BE2C (cell line): Measurements from ENCODE around the gene SLC7A5.

Source experiments
- DNase-seq: peaks from one replicate; pipeline ENCODE4 v3.0.0-alpha.2; 2020
- H3K27me3 ChIP-seq: fragments of 250-450 bp; sonication (Bioruptor Pico); 2 replicates; pipeline ENCODE4 v1.5.1; 2020; ENCODE audit warnings: mild to moderate bottlenecking
- H3K36me3 ChIP-seq: fragments of 250-450 bp; sonication (Bioruptor Pico); 2 replicates; pipeline ENCODE4 v1.5.1; 2020; ENCODE audit warnings: mild to moderate bottlenecking
- H3K4me1 ChIP-seq: fragments of 250-450 bp; sonication (Bioruptor Pico); 2 replicates; pipeline ENCODE4 v1.5.1; 2020
- H3K4me3 ChIP-seq: 2 replicates; pipeline ENCODE4 v1.5.1; 2011; ENCODE audit warnings: low read depth, low read length
- H3K9me3 ChIP-seq: fragments of 250-450 bp; sonication (Bioruptor Pico); 2 replicates; pipeline ENCODE4 v1.5.1; 2020
- TF ChIP-seq, protein P1 (sequence below): IDR thresholded peaks from 2 replicates; pipeline ENCODE4 v1.5.1; 2012; ENCODE audit warnings: mild to moderate bottlenecking, low read depth, low read length

Gene SLC7A5

DNA sequence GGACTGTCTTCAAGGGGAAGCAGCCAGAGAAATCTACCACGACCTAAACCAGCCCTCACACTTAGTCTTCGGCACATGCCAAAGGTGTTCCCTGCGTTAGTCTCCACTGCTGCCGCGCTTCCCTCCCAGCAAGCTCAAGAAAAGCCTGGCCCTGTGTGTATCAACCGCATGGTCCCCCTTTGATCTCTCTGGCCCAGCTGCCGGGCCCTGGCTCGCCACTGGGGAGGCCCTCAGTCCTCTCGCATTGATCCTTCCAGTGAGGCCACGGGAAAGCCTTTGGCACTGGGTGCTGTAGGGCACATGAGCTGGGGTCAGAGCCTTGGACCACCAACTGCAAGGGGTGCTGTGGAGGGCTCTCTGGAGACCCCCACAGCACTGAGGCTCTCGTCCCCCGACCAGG is 74.0 kb downstream of the SLC7A5 start:
- no peak for DNase-seq
- H3K36me3 ChIP-seq = no peaks in the 10 kb centered on the region
- TF ChIP-seq, protein P1, sequence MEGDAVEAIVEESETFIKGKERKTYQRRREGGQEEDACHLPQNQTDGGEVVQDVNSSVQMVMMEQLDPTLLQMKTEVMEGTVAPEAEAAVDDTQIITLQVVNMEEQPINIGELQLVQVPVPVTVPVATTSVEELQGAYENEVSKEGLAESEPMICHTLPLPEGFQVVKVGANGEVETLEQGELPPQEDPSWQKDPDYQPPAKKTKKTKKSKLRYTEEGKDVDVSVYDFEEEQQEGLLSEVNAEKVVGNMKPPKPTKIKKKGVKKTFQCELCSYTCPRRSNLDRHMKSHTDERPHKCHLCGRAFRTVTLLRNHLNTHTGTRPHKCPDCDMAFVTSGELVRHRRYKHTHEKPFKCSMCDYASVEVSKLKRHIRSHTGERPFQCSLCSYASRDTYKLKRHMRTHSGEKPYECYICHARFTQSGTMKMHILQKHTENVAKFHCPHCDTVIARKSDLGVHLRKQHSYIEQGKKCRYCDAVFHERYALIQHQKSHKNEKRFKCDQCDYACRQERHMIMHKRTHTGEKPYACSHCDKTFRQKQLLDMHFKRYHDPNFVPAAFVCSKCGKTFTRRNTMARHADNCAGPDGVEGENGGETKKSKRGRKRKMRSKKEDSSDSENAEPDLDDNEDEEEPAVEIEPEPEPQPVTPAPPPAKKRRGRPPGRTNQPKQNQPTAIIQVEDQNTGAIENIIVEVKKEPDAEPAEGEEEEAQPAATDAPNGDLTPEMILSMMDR = no peak
- peaks cover 12% of the 10 kb centered on the region for H3K4me1 ChIP-seq
- H3K9me3 ChIP-seq = no peaks in the 10 kb centered on the region
- H3K27me3 ChIP-seq = no peaks in the 10 kb centered on the region
- H3K4me3 ChIP-seq = no peak overlapping the region

DNA sequence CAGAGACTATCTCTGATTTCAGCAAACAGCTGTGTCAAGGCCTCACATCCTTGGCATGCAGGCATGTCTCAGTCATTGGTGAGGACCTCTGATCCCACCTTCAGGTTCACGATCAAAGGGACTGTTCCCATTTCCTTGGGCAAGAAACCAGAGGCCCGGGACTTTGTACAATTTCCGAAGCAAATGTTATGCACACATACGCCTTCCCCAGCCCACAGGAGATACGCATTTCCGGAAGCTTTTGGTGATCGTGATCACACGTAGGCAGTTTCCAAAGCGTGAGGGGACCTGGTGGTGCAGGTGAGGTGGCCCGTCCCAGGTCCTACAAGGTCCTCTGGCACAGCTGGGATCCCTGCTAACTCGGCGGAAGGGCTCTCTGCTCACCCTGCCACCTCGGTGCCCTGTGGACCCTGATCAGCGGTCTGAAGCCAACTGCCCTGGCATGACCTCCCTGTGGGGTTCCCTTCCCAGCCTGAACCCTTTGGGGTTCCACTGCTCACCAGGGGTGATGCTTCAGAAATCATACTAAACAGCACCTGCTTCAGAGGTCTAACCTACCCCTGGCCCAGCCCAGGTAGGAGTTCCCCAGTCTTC is 74.7 kb downstream of the SLC7A5 start:
- DNase-seq = no peak
- Histone ChIP-seq H3K27me3 (no peaks in the 10 kb centered on the region), H3K36me3 (no peaks in the 10 kb centered on the region), H3K4me3 (no peak overlapping the region), H3K9me3 (no peaks in the 10 kb centered on the region), H3K4me1 (peaks cover 17% of the 10 kb centered on the region)
- TF ChIP-seq, protein P1 = no peak

DNA sequence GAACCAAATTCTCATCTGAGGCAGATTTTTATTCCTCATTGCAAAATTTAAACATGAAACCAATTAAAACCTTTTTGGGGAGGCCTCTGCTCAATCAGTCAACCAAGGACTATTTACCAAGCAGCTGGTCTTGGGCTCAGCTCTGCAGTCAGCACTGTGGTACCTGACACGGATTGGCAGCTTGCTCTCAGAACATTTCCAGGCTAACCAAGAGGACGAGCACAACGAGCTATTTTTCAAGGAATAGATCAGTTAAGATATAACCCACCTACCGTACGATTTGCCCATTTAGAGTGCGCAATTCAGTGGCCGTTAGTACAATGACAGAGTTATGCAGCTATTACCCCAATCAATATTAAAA is 77.1 kb downstream of the SLC7A5 start:
- H3K4me1 ChIP-seq = peaks cover 17% of the 10 kb centered on the region
- no peak overlapping the region for H3K4me3 ChIP-seq
- H3K36me3 ChIP-seq = no peaks in the 10 kb centered on the region
- no peaks in the 10 kb centered on the region for H3K9me3 ChIP-seq
- DNase-seq = no peak
- H3K27me3 ChIP-seq = no peaks in the 10 kb centered on the region
- TF ChIP-seq, protein P1 = no peak

DNA sequence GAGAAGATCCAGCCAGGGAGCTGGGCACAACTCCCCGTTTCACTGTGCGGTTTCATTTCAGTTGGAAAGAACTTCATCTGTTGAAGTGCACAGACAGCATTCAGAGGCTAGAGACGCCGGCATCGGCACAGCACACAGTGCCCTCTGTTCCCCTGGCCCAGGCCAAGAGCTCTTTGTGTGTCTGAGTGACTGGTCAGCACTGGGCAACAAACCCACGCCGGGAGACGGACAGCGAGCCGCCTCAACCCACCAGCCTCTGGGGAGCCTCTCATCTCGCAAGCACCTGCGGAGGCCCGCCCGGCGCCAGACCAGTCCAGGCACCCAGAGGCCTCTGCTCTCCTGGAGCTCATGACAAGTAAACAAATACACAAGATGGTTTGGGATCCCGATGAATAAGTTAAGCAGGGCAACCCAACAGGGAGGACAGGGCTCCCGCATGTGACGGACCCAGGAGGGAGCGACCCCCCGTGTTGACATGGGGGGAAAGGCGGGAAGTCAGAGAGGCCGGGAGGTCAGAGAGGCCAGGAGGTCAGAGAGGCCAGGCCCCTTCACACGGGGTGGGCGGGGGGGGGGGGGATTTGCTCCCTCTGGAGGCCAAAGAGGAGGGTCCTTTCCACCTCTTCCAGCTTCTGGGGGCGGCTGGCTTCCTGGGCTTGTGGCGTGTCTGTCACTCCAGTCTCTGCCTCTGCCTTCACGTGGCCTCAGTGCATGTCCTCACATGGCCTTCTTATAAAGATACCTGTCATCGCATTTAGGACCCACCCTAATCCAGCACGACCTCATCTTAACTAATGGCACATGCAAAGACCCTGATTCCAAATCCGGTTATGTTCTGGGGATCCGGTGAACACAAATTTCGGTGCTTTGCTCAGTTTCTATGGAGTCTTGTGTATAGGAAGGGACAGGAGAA is 77.8 kb downstream of the SLC7A5 start:
- peaks cover 17% of the 10 kb centered on the region for H3K4me1 ChIP-seq
- H3K36me3 ChIP-seq = no peaks in the 10 kb centered on the region
- no peaks in the 10 kb centered on the region for H3K9me3 ChIP-seq
- no peak for DNase-seq
- H3K27me3 ChIP-seq = no peaks in the 10 kb centered on the region
- TF ChIP-seq, protein P1 = no peak
- no peak overlapping the region for H3K4me3 ChIP-seq

DNA sequence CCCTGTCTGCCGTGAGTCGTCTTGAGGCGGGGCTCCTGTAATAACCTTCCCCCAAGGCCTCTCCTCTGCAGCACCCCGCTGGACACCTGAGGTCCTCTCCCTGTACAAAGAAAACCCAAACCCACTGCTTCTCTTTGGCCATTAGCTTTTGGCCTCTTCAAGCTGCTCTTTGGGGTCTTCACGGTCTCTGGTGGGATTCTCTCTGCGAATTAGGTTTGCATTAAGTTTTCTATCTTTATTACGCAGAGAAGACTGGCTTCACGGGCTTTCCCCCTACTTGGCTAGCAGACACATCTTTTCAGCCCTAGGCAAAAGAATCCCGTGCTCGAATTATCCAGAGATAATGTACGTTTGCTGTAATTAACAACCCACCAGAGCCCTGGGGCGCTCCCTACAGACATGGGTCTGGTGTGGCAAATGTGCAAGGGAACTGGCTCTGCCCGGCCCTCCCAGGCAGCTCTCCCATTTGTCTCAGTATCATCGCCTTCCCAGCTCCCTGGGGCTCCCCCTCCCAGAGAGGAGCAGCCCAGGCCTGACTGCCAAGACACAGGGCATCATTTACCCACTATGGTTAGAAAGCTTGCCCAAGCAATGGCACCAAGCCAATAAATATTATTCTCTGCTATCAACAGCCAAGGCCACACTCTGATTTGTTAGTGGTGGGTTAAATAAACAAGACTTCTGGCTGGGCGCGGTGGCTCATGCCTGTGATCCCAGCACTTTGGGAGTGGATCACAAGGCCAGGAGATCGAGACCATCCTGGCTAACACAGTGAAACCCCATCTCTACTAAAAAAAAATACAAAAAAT is 78.8 kb downstream of the SLC7A5 start:
- H3K9me3 ChIP-seq = no peaks in the 10 kb centered on the region
- no peaks in the 10 kb centered on the region for H3K27me3 ChIP-seq
- H3K36me3 ChIP-seq = no peaks in the 10 kb centered on the region
- DNase-seq = peak; percentile 92
- no peak overlapping the region for H3K4me3 ChIP-seq
- TF ChIP-seq, protein P1 = no peak
- peaks cover 17% of the 10 kb centered on the region for H3K4me1 ChIP-seq
